ENCODE results near the gene SLC2A10. TPM values are rescaled to one million over a fixed set of nuclear protein-coding genes. Genes with fewer than 3 reads are reported as not detected.

The SLC2A10 gene
- total RNA-seq, 1 donor from 2014 or later, result 12.7 TPM

- TF ChIP-seq CTCF (IDR thresholded peaks at IDR 0.05; ENCODE audit: insufficient read depth, low read depth, low read length), result no peak
- no peak for TF ChIP-seq EZH2 (IDR thresholded peaks at IDR 0.05; ENCODE audit: insufficient read depth, low read length)
- peak overlapping the region; percentile 90 for H2AFZ ChIP-seq (ENCODE audit: low read depth, low read length)
- peak overlapping the region; percentile 89 for H3K4me3 Mint-ChIP-seq (ENCODE audit: unreplicated experiment)
- FAIRE-seq (no peak), DNase-seq (ENCODE audit: low read depth) (no peak)
- peak overlapping the region; percentile 62 for H3K27ac ChIP-seq (ENCODE audit: low read depth, low read length)
- peaks cover 26% of the 10 kb centered on the region for H4K20me1 ChIP-seq (ENCODE audit: insufficient read depth, low read length)
- no peaks in the 10 kb centered on the region for H3K36me3 ChIP-seq (ENCODE audit: insufficient read depth, low read length)
- H3K4me1 ChIP-seq (ENCODE audit: insufficient read depth, low read length), result peaks cover 16% of the 10 kb centered on the region
- H3K27me3 ChIP-seq (ENCODE audit: insufficient read depth, low read length), result no peaks in the 10 kb centered on the region
- peak overlapping the region; percentile 98 for H3K4me2 ChIP-seq (ENCODE audit: low read length)
- peak overlapping the region; percentile 41 for H3K27ac Mint-ChIP-seq (ENCODE audit: unreplicated experiment)
- peaks cover 39% of the 10 kb centered on the region for H3K79me2 ChIP-seq (ENCODE audit: insufficient read depth, low read length)
- H3K4me1 Mint-ChIP-seq (ENCODE audit: low read depth, unreplicated experiment), result peaks cover 8% of the 10 kb centered on the region
- peaks cover 6% of the 10 kb centered on the region for H3K9me3 Mint-ChIP-seq (ENCODE audit: unreplicated experiment)
- peaks cover 8% of the 10 kb centered on the region for H3K36me3 Mint-ChIP-seq (ENCODE audit: low read depth, unreplicated experiment)
- peak overlapping the region; percentile 93 for H3K9ac ChIP-seq (ENCODE audit: low read length)
- peak overlapping the region; percentile 85 for H3K4me3 ChIP-seq (ENCODE audit: insufficient read depth, low read depth, low read length)
- no peaks in the 10 kb centered on the region for H3K9me3 ChIP-seq (ENCODE audit: insufficient read depth, low read depth, low read length)
- H3K27me3 Mint-ChIP-seq (ENCODE audit: low read depth, unreplicated experiment), result peaks cover 3% of the 10 kb centered on the region
These were observed 884 bp downstream of the SLC2A10 start for GRCh38 chr20:46710153-46710913.

GRCh38 chr20:46712056-46712636, 2.7 kb downstream of the SLC2A10 start:
- DNase-seq (ENCODE audit: low read depth) (no peak), FAIRE-seq (no peak)
- H3K9ac ChIP-seq (ENCODE audit: low read length), result no peak overlapping the region

More at GRCh38 chr20:46712056-46712636, 2.7 kb downstream of the SLC2A10 start:
- H3K27ac Mint-ChIP-seq (ENCODE audit: unreplicated experiment), result no peak overlapping the region
- no peak for TF ChIP-seq CTCF (IDR thresholded peaks at IDR 0.05; ENCODE audit: insufficient read depth, low read depth, low read length)
- no peak for TF ChIP-seq EZH2 (IDR thresholded peaks at IDR 0.05; ENCODE audit: insufficient read depth, low read length)
- no peak overlapping the region for H3K4me3 ChIP-seq (ENCODE audit: insufficient read depth, low read depth, low read length)
- H2AFZ ChIP-seq (ENCODE audit: low read depth, low read length), result no peak overlapping the region
- peaks cover 3% of the 10 kb centered on the region for H3K9me3 Mint-ChIP-seq (ENCODE audit: unreplicated experiment)
- no peaks in the 10 kb centered on the region for H3K9me3 ChIP-seq (ENCODE audit: insufficient read depth, low read depth, low read length)
- H3K79me2 ChIP-seq (ENCODE audit: insufficient read depth, low read length), result peaks cover 39% of the 10 kb centered on the region
- H3K27me3 ChIP-seq (ENCODE audit: insufficient read depth, low read length), result no peaks in the 10 kb centered on the region
- peaks cover 29% of the 10 kb centered on the region for H4K20me1 ChIP-seq (ENCODE audit: insufficient read depth, low read length)
- no peak overlapping the region for H3K4me3 Mint-ChIP-seq (ENCODE audit: unreplicated experiment)
- H3K4me1 Mint-ChIP-seq (ENCODE audit: low read depth, unreplicated experiment), result peaks cover 11% of the 10 kb centered on the region
- no peak overlapping the region for H3K4me2 ChIP-seq (ENCODE audit: low read length)
- H3K27me3 Mint-ChIP-seq (ENCODE audit: low read depth, unreplicated experiment), result peaks cover 3% of the 10 kb centered on the region
- no peaks in the 10 kb centered on the region for H3K36me3 ChIP-seq (ENCODE audit: insufficient read depth, low read length)
- peaks cover 8% of the 10 kb centered on the region for H3K36me3 Mint-ChIP-seq (ENCODE audit: low read depth, unreplicated experiment)
- peaks cover 17% of the 10 kb centered on the region for H3K4me1 ChIP-seq (ENCODE audit: insufficient read depth, low read length)
- H3K27ac ChIP-seq (ENCODE audit: low read depth, low read length), result no peak overlapping the region
